GM12878 (cell line): ENCODE measurements around the gene SEMA4D. TPM values are rescaled to one million over a fixed set of nuclear protein-coding genes. Genes with fewer than 3 reads are reported as not detected.
A peak's percentile ranks its signal among the peaks of the same experiment; 100 is the strongest.

Experiments
- ATAC-seq: fragments of 200-7000 bp; cut with Tn5 transposase; 3 replicates; pipeline ENCODE4 v1.9.1; 2020; ENCODE audit warnings: mild to moderate bottlenecking, moderate library complexity
- BruUV-seq: library from RNA; stranded (reverse); fragments of 400-500 nt; replicated peaks from 2 replicates; lab custom pipeline; 2021; lab: Mats Ljungman, UMichigan
- CTCF ChIA-PET: fragments of 300-600 bp; sonication (Branson Sonifier 250); formaldehyde crosslinking; extraction: SDS; loops from one replicate; lab custom pipeline; 2021; ENCODE audit warnings: inconsistent platforms; lab: Yijun Ruan, JAX
- POLR2A ChIA-PET: fragments of 350-600 bp; formaldehyde crosslinking; extraction: SDS; loops from one replicate; lab custom pipeline; 2021; ENCODE audit warnings: inconsistent platforms; lab: Charles Lee
- RAD21 ChIA-PET: fragments of 300-600 bp; sonication (Branson Sonifier 250); formaldehyde crosslinking; loops from one replicate; lab custom pipeline; 2023; ENCODE audit warnings: antibody characterized with exemption; ENCODE audit not compliant: unreplicated experiment; lab: Charles Lee
- SMC1A ChIA-PET: fragments of 300-600 bp; sonication (Branson Sonifier 250); formaldehyde crosslinking; loops from one replicate; lab custom pipeline; 2023; ENCODE audit not compliant: unreplicated experiment, uncharacterized antibody; lab: Charles Lee
- DNase-seq: peaks from one replicate; pipeline ENCODE4 v3.0.0-alpha.2; 2011; ENCODE audit warnings: low read depth, low spot score
- FAIRE-seq: peaks from 3 replicates; lab custom pipeline; 2011; peaks lifted over from hg19 to GRCh38; lab: Jason Lieb, UNC
- H2AFZ ChIP-seq: 2 replicates; pipeline ENCODE4 v1.6.0; 2011; ENCODE audit warnings: low read depth, low read length, control low read depth; ENCODE audit not compliant: control insufficient read depth
- H3K27ac ChIP-seq: 2 replicates; pipeline ENCODE4 v1.5.1; 2011; ENCODE audit warnings: control low read depth; ENCODE audit not compliant: control insufficient read depth, insufficient read depth
- H3K27me3 ChIP-seq, 2 experiments: replicated peaks in 1 of 2; 2 replicates each; pipeline versions ENCODE4 v1.6.0 to v1.6.1; 2011; ENCODE audit warnings: low read length in 1 of 2; ENCODE audit not compliant: control insufficient read depth in 2 of 2, insufficient read depth in 2 of 2
- H3K36me3 ChIP-seq, 2 experiments: 2 replicates each; pipeline ENCODE4 v1.5.1; 2011; ENCODE audit warnings: low read length in 1 of 2; ENCODE audit not compliant: control insufficient read depth in 2 of 2, insufficient read depth in 2 of 2
- H3K4me1 ChIP-seq: 2 replicates; pipeline ENCODE4 v1.6.1; 2011; ENCODE audit warnings: mild to moderate bottlenecking, low read length, moderate library complexity, mixed read lengths; ENCODE audit not compliant: control insufficient read depth, insufficient read depth
- H3K4me2 ChIP-seq: 2 replicates; pipeline ENCODE4 v1.6.0; 2011; ENCODE audit warnings: control low read depth; ENCODE audit not compliant: control insufficient read depth, insufficient read depth
- H3K4me3 ChIP-seq: fragments of 200-600 bp; sonication (generic); 2 replicates; pipeline ENCODE4 v1.5.1; 2016
- H3K79me2 ChIP-seq: 2 replicates; pipeline ENCODE4 v1.6.0; 2011; ENCODE audit warnings: low read length; ENCODE audit not compliant: control insufficient read depth, insufficient read depth
- H3K9ac ChIP-seq: 2 replicates; pipeline ENCODE4 v1.8.0; 2011; ENCODE audit warnings: low read length, control low read depth, mixed read lengths; ENCODE audit not compliant: control insufficient read depth, insufficient read depth
- H3K9me3 ChIP-seq: replicated peaks from 3 replicates; pipeline ENCODE4 v1.5.1; 2011; ENCODE audit warnings: mild to moderate bottlenecking, low read length; ENCODE audit not compliant: control insufficient read depth, insufficient read depth
- H4K20me1 ChIP-seq: 2 replicates; pipeline ENCODE4 v1.6.0; 2011; ENCODE audit not compliant: control insufficient read depth, insufficient read depth
- CBFB ChIP-seq: IDR thresholded peaks from 2 replicates; pipeline ENCODE4 v1.6.1; 2016; ENCODE audit warnings: antibody characterized with exemption, low read depth
- DPF2 ChIP-seq: fragments of 450-650 bp; IDR thresholded peaks from 2 replicates; pipeline ENCODE4 v1.6.1; 2017; ENCODE audit warnings: mild to moderate bottlenecking
- IKZF1 ChIP-seq: fragments of 450-650 bp; conservative IDR thresholded peaks from 2 replicates; pipeline ENCODE4 v1.6.1; 2017; ENCODE audit warnings: antibody characterized with exemption, mild to moderate bottlenecking
- WGBS: methylation state at CpG from one replicate; pipeline ENCODE4 v1.1.6; 2016; ENCODE audit warnings: low lambda C conversion rate; ENCODE audit not compliant: insufficient replicate concordance, insufficient coverage; ENCODE audit errors: missing lambda C conversion rate; 5-methylcytosine and 5-hydroxymethylcytosine counted together
- in situ Hi-C: fragments of 300-500 bp; cut with MboI; formaldehyde crosslinking; loops from 9 replicates; pipeline ENCODE4 v1.14.3; 2018; ENCODE audit warnings: mixed read lengths
- intact Hi-C: fragments of 100-400 bp; cut with micrococcal nuclease; formaldehyde crosslinking; loops from one replicate; pipeline ENCODE4 v1.14.2; 2022; ENCODE audit not compliant: unreplicated experiment
- polyA plus RNA-seq, 11 experiments: library from polyadenylated mRNA; depleted of rRNA in 4 of 11; unstranded in 6 of 11; stranded (reverse) in 5 of 11; fragments of >200 nt; fragmentation: Nextera tagmentation in 4 of 11; fragmentation: Illumina TruSeq in 1 of 11; extraction: Ambion mirVana in 4 of 11; extraction: Trizol in 1 of 11; gene quantifications; 1 replicate in 1 of 11; 2 replicates in 10 of 11; pipeline versions ENCODE4 v1.2.1 to v1.2.3, GENCODE V29; 2011 to 2016; ENCODE audit warnings: inconsistent platforms in 2 of 11, missing spikeins in 2 of 11, low read depth in 1 of 11
- total RNA-seq, 4 experiments: library from RNA; depleted of rRNA in 3 of 4; stranded (reverse); fragments of >200 nt in 3 of 4; fragmentation: Illumina TruSeq in 1 of 4; extraction: Trizol in 1 of 4; gene quantifications; 2 replicates each; pipeline versions ENCODE4 v1.2.1 to v1.2.3, GENCODE V29; 2013 to 2021
- TF ChIP-seq, protein P1 (sequence below): fragments of 450-650 bp; IDR thresholded peaks from 2 replicates; pipeline ENCODE4 v1.6.1; 2017; ENCODE audit warnings: mild to moderate bottlenecking, moderate library complexity
- TF ChIP-seq, protein P2 (sequence below): fragments of 150-350 bp; IDR thresholded peaks from 2 replicates; pipeline ENCODE4 v1.6.1; 2014; ENCODE audit warnings: mild to moderate bottlenecking, low read depth, low read length

Gene SEMA4D
- total and polyA plus RNA-seq, 10 of the 15 experiments (the other 5 are each of a cell fraction or from before 2014, with no cell fraction given), result 15.1 to 136 (median 39.6) TPM

DNA sequence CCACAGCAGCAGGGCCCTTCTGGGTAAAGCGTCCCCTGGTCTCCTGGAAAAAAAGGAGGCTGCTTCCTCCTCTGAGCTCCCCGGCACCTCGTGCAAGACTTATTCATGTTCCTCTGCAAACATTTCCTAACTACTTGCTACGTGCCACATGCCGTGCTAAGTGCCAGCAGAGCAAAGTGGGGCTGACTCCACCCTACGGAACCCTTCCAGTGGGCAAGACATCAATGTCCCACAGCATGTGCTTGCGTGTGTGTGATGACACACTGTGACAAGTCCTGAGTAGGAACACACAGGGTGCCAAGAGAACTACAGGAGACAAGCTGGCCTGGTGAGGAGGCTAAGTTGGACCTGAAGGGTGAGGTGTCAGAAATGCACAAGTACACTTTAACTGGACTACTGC is 57.4 kb downstream of the SEMA4D start:
- BruUV-seq, result no TSS peak
- SMC1A ChIA-PET, result interaction anchor here (1.1 to 4.3 kb wide), 8 partner anchors 9 to 109 kb away, joined by 3 to 21 read pairs (median 4); no protein-coding TSS in a partner anchor
- RAD21 ChIA-PET, result interaction anchor here (1.7 to 2.6 kb wide), 3 partner anchors 10 to 108 kb away, joined by 5 to 16 read pairs (median 13); no protein-coding TSS in a partner anchor
- intact Hi-C loops, result no loop called here
- Histone ChIP-seq H3K9ac (no peak overlapping the region), H4K20me1 (no peaks in the 10 kb centered on the region), H3K4me1 (peaks cover 77% of the 10 kb centered on the region), H3K4me3 (no peak overlapping the region), H3K27me3 (no peaks in the 10 kb centered on the region), H3K79me2 (peaks cover 61% of the 10 kb centered on the region), H3K36me3 (peaks cover 11 to 27% of the 10 kb centered on the region in 2 experiments; a peak in 3 of 4 replicates), H3K4me2 (peak overlapping the region; percentile 87; the same call in 1 of the 2 replicates), H3K9me3 (no peaks in the 10 kb centered on the region), H3K27ac (peak overlapping the region; percentile 70), H2AFZ (no peak overlapping the region)
- DNase-seq (no peak), FAIRE-seq (no peak), ATAC-seq (no peak)
- 98% methylated on average over 7 of the region's 7 CpGs for WGBS
- in situ Hi-C loops, result no loop called here
- POLR2A ChIA-PET, result interaction anchor here (0.9 to 2.3 kb wide), 5 partner anchors 11 to 89 kb away, joined by 3 to 9 read pairs (median 5); no protein-coding TSS in a partner anchor
- CTCF ChIA-PET, result interaction anchor here (0.7 to 4.6 kb wide), 4 partner anchors 10 to 108 kb away, joined by 3 to 29 read pairs (median 10); no protein-coding TSS in a partner anchor
- no peak for TF ChIP-seq DPF2
- TF ChIP-seq, protein P1, sequence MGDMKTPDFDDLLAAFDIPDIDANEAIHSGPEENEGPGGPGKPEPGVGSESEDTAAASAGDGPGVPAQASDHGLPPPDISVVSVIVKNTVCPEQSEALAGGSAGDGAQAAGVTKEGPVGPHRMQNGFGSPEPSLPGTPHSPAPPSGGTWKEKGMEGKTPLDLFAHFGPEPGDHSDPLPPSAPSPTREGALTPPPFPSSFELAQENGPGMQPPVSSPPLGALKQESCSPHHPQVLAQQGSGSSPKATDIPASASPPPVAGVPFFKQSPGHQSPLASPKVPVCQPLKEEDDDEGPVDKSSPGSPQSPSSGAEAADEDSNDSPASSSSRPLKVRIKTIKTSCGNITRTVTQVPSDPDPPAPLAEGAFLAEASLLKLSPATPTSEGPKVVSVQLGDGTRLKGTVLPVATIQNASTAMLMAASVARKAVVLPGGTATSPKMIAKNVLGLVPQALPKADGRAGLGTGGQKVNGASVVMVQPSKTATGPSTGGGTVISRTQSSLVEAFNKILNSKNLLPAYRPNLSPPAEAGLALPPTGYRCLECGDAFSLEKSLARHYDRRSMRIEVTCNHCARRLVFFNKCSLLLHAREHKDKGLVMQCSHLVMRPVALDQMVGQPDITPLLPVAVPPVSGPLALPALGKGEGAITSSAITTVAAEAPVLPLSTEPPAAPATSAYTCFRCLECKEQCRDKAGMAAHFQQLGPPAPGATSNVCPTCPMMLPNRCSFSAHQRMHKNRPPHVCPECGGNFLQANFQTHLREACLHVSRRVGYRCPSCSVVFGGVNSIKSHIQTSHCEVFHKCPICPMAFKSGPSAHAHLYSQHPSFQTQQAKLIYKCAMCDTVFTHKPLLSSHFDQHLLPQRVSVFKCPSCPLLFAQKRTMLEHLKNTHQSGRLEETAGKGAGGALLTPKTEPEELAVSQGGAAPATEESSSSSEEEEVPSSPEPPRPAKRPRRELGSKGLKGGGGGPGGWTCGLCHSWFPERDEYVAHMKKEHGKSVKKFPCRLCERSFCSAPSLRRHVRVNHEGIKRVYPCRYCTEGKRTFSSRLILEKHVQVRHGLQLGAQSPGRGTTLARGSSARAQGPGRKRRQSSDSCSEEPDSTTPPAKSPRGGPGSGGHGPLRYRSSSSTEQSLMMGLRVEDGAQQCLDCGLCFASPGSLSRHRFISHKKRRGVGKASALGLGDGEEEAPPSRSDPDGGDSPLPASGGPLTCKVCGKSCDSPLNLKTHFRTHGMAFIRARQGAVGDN, result no peak
- TF ChIP-seq IKZF1, result no peak
- no peak for TF ChIP-seq CBFB
- TF ChIP-seq, protein P2, sequence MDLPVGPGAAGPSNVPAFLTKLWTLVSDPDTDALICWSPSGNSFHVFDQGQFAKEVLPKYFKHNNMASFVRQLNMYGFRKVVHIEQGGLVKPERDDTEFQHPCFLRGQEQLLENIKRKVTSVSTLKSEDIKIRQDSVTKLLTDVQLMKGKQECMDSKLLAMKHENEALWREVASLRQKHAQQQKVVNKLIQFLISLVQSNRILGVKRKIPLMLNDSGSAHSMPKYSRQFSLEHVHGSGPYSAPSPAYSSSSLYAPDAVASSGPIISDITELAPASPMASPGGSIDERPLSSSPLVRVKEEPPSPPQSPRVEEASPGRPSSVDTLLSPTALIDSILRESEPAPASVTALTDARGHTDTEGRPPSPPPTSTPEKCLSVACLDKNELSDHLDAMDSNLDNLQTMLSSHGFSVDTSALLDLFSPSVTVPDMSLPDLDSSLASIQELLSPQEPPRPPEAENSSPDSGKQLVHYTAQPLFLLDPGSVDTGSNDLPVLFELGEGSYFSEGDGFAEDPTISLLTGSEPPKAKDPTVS, result no peak
